Trophoblast cell (in vitro differentiated cells and primary cell): ENCODE results near the gene ACBD4.

Experiments
- DNase-seq, 2 donors: peaks; one replicate each; pipeline ENCODE4 v3.0.0-alpha.2; 2016
- H2AFZ ChIP-seq: 2 replicates; pipeline ENCODE4 v1.6.1; 2013; ENCODE audit warnings: low read length, moderate library complexity, mild to moderate bottlenecking; ENCODE audit not compliant: insufficient read depth, poor library complexity
- H2AK5ac ChIP-seq: 2 replicates; pipeline ENCODE4 v1.6.1; 2013; ENCODE audit warnings: mild to moderate bottlenecking, low read length
- H2BK120ac ChIP-seq: 2 replicates; pipeline ENCODE4 v1.6.1; 2013; ENCODE audit warnings: low read length, mild to moderate bottlenecking, moderate library complexity; ENCODE audit not compliant: insufficient read depth, poor library complexity
- H2BK12ac ChIP-seq: 2 replicates; pipeline ENCODE4 v1.6.1; 2013; ENCODE audit warnings: mild to moderate bottlenecking, low read length, moderate library complexity
- H2BK5ac ChIP-seq: 2 replicates; pipeline ENCODE4 v1.6.1; 2013; ENCODE audit warnings: low read length, low read depth, moderate library complexity, mild to moderate bottlenecking; ENCODE audit not compliant: poor library complexity
- H3K14ac ChIP-seq: 2 replicates; pipeline ENCODE4 v1.6.1; 2013; ENCODE audit warnings: mild to moderate bottlenecking, low read length
- H3K18ac ChIP-seq: 2 replicates; pipeline ENCODE4 v1.6.1; 2013; ENCODE audit warnings: mild to moderate bottlenecking, low read length
- H3K23ac ChIP-seq: 2 replicates; pipeline ENCODE4 v1.6.1; 2013; ENCODE audit warnings: low read length
- H3K27ac ChIP-seq: 2 replicates; pipeline ENCODE4 v1.5.1; 2013; ENCODE audit warnings: low read depth, mild to moderate bottlenecking, inconsistent platforms, low read length, moderate library complexity
- H3K27me3 ChIP-seq: 2 replicates; pipeline ENCODE4 v1.6.1; 2013; ENCODE audit warnings: inconsistent platforms, mild to moderate bottlenecking, low read length, moderate library complexity; ENCODE audit not compliant: insufficient read depth
- H3K36me3 ChIP-seq, 2 experiments: 1 replicate in 1 of 2; 2 replicates in 1 of 2; pipeline ENCODE4 v1.6.1; 2013; ENCODE audit warnings: low read length in 2 of 2, mild to moderate bottlenecking in 2 of 2, moderate library complexity in 1 of 2; ENCODE audit not compliant: insufficient read depth in 2 of 2, control insufficient read depth in 1 of 2
- H3K4ac ChIP-seq: 2 replicates; pipeline ENCODE4 v1.6.1; 2013; ENCODE audit warnings: low read depth, mild to moderate bottlenecking, low read length, moderate library complexity
- H3K4me1 ChIP-seq, 2 experiments: 1 replicate in 1 of 2; 2 replicates in 1 of 2; pipeline ENCODE4 v1.6.1; 2013; ENCODE audit warnings: low read length in 2 of 2, mild to moderate bottlenecking in 2 of 2, moderate library complexity in 1 of 2; ENCODE audit not compliant: insufficient read depth in 2 of 2, control insufficient read depth in 1 of 2
- H3K4me2 ChIP-seq: 2 replicates; pipeline ENCODE4 v1.6.1; 2013; ENCODE audit warnings: inconsistent platforms, mild to moderate bottlenecking, low read length, moderate library complexity
- H3K4me3 ChIP-seq: 2 replicates; pipeline ENCODE4 v1.5.1; 2013; ENCODE audit warnings: mild to moderate bottlenecking, low read depth, low read length, inconsistent platforms
- H3K79me1 ChIP-seq: one replicate; pipeline ENCODE4 v1.6.1; 2013; ENCODE audit warnings: low read length
- H3K79me2 ChIP-seq: 2 replicates; pipeline ENCODE4 v1.6.1; 2013; ENCODE audit warnings: low read length, mild to moderate bottlenecking; ENCODE audit not compliant: control insufficient read depth, insufficient read depth, poor library complexity
- H3K9ac ChIP-seq: 2 replicates; pipeline ENCODE4 v1.6.1; 2013; ENCODE audit warnings: mild to moderate bottlenecking, low read length
- H3K9me3 ChIP-seq: 2 replicates; pipeline ENCODE4 v1.6.1; 2013; ENCODE audit warnings: low read depth, mild to moderate bottlenecking, control low read depth, inconsistent platforms, low read length; ENCODE audit not compliant: insufficient read depth
- H4K12ac ChIP-seq: 2 replicates; pipeline ENCODE4 v1.6.1; 2013; ENCODE audit warnings: low read depth, mild to moderate bottlenecking, low read length, moderate library complexity
- H4K8ac ChIP-seq: 2 replicates; pipeline ENCODE4 v1.6.1; 2013; ENCODE audit warnings: low read depth, mild to moderate bottlenecking, low read length, moderate library complexity
- H4K91ac ChIP-seq: one replicate; pipeline ENCODE4 v1.6.1; 2013; ENCODE audit warnings: low read depth, mild to moderate bottlenecking, low read length, moderate library complexity
- WGBS: extraction: QIAGEN DNeasy Blood & Tissue Kit; methylation state at CpG from one replicate; pipeline ENCODE4 v1.1.7; 2013; ENCODE audit warnings: missing lambda C conversion rate; ENCODE audit not compliant: insufficient read length, insufficient coverage; ENCODE audit errors: extremely low coverage; 5-methylcytosine and 5-hydroxymethylcytosine counted together

Gene ACBD4

GRCh38 chr17:45108051-45108450 is 27.4 kb upstream of the ACBD4 start:
- no peaks in the 10 kb centered on the region for H3K27me3 ChIP-seq

GRCh38 chr17:45108595-45109521 is 26.6 kb upstream of the ACBD4 start:
- no peak overlapping the region for H3K14ac ChIP-seq
- H3K9ac ChIP-seq, result no peak overlapping the region
- H3K4me2 ChIP-seq, result no peak overlapping the region
- peaks cover 65 to 66% of the 10 kb centered on the region in 2 experiments for H3K36me3 ChIP-seq
- H3K27ac ChIP-seq, result no peak overlapping the region
- no peak overlapping the region for H2BK120ac ChIP-seq
- H3K4me3 ChIP-seq, result no peak overlapping the region
- DNase-seq, result no peak
- H2BK5ac ChIP-seq, result no peak overlapping the region
- no peaks in the 10 kb centered on the region for H3K79me2 ChIP-seq
- peaks cover 0 to 1% of the 10 kb centered on the region in 2 experiments for H3K4me1 ChIP-seq
- H3K4ac ChIP-seq, result no peak overlapping the region
- no peak overlapping the region for H3K23ac ChIP-seq
- no peaks in the 10 kb centered on the region for H3K27me3 ChIP-seq
- H4K8ac ChIP-seq, result no peak overlapping the region
- H2AK5ac ChIP-seq, result no peak overlapping the region
- H2AFZ ChIP-seq, result no peak overlapping the region
- no CpG with 5 or more reads among the region's 12 CpGs for WGBS
- H3K18ac ChIP-seq, result no peak overlapping the region
- no peak overlapping the region for H4K91ac ChIP-seq
- peaks cover 2% of the 10 kb centered on the region for H3K9me3 ChIP-seq
- no peak overlapping the region for H4K12ac ChIP-seq
- H2BK12ac ChIP-seq, result no peak overlapping the region
- no peaks in the 10 kb centered on the region for H3K79me1 ChIP-seq

More at GRCh38 chr17:45108051-45108450, 27.4 kb upstream of the ACBD4 start:
- Histone ChIP-seq H3K14ac (no peak overlapping the region), H3K36me3 (peaks cover 70 to 72% of the 10 kb centered on the region in 2 experiments), H3K79me2 (no peaks in the 10 kb centered on the region), H4K8ac (no peak overlapping the region), H3K9me3 (peaks cover 2% of the 10 kb centered on the region), H2BK5ac (no peak overlapping the region), H2AFZ (no peak overlapping the region), H4K12ac (no peak overlapping the region), H3K4me3 (no peak overlapping the region), H3K79me1 (peaks cover under 1% of the 10 kb centered on the region), H3K4ac (no peak overlapping the region), H3K4me2 (no peak overlapping the region), H3K23ac (no peak overlapping the region), H3K27ac (no peak overlapping the region), H3K18ac (no peak overlapping the region), H3K9ac (no peak overlapping the region), H3K4me1 (peaks cover 0 to 5% of the 10 kb centered on the region in 2 experiments), H4K91ac (no peak overlapping the region), H2AK5ac (no peak overlapping the region), H2BK12ac (no peak overlapping the region), H2BK120ac (no peak overlapping the region)
- WGBS, result no CpG with 5 or more reads among the region's 9 CpGs
- DNase-seq, result no peak

- H3K27ac ChIP-seq, result no peak overlapping the region
- peaks cover 2% of the 10 kb centered on the region for H3K9me3 ChIP-seq
- H2BK12ac ChIP-seq, result no peak overlapping the region
- H2AK5ac ChIP-seq, result no peak overlapping the region
- H3K36me3 ChIP-seq, result peaks cover 45 to 46% of the 10 kb centered on the region in 2 experiments
- no peak overlapping the region for H3K4me3 ChIP-seq
- no peak overlapping the region for H3K23ac ChIP-seq
- H3K18ac ChIP-seq, result no peak overlapping the region
- H3K79me1 ChIP-seq, result peaks cover 4% of the 10 kb centered on the region
- H3K14ac ChIP-seq, result no peak overlapping the region
- no peak overlapping the region for H4K91ac ChIP-seq
- no peak overlapping the region for H3K9ac ChIP-seq
- no peaks in the 10 kb centered on the region for H3K79me2 ChIP-seq
- H4K8ac ChIP-seq, result no peak overlapping the region
- no peak overlapping the region for H3K4ac ChIP-seq
- DNase-seq, result no peak
- H3K4me2 ChIP-seq, result no peak overlapping the region
- H3K4me1 ChIP-seq, result peaks cover 9 to 11% of the 10 kb centered on the region in 2 experiments
- H4K12ac ChIP-seq, result no peak overlapping the region
- no peak overlapping the region for H2AFZ ChIP-seq
- no peak overlapping the region for H2BK5ac ChIP-seq
- H3K27me3 ChIP-seq, result no peaks in the 10 kb centered on the region
- H2BK120ac ChIP-seq, result no peak overlapping the region
- no CpG with 5 or more reads among the region's 16 CpGs for WGBS
Observed at GRCh38 chr17:45110676-45111611, 24.5 kb upstream of the ACBD4 start.

DNA sequence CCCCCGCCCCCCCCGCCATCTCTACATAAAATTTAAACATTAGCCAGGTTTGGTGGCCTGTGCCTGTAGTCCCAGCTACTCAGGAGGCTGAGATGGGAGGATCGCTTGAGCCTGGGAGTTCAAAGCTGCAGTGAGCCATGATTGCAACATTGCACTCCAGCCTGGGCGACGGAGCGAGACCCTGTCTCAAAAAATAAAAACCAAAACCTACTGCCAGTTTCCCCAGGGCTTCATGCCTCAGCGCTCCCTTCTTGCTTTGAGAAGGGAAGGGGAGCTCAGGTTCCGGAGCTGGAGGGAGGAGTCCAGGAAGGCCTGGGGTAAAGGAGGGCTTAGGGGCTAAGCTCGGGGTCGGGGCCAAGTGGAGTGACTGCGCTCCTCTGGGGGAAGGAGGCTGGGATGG is 23.6 kb upstream of the ACBD4 start:
- no peak for DNase-seq
- H3K27ac ChIP-seq, result no peak overlapping the region
- no peak overlapping the region for H2BK120ac ChIP-seq
- H3K9me3 ChIP-seq, result peaks cover 2% of the 10 kb centered on the region
- no CpG with 5 or more reads among the region's 11 CpGs for WGBS
- no peak overlapping the region for H4K12ac ChIP-seq
- H2BK12ac ChIP-seq, result no peak overlapping the region
- no peak overlapping the region for H4K91ac ChIP-seq
- peaks cover 9 to 11% of the 10 kb centered on the region in 2 experiments for H3K4me1 ChIP-seq
- no peak overlapping the region for H2AFZ ChIP-seq
- no peak overlapping the region for H3K18ac ChIP-seq
- no peak overlapping the region for H4K8ac ChIP-seq
- H2AK5ac ChIP-seq, result no peak overlapping the region
- H2BK5ac ChIP-seq, result no peak overlapping the region
- H3K4ac ChIP-seq, result no peak overlapping the region
- no peak overlapping the region for H3K4me3 ChIP-seq
- H3K79me2 ChIP-seq, result no peaks in the 10 kb centered on the region
- peaks cover 4% of the 10 kb centered on the region for H3K79me1 ChIP-seq
- H3K27me3 ChIP-seq, result no peaks in the 10 kb centered on the region
- no peak overlapping the region for H3K23ac ChIP-seq
- H3K14ac ChIP-seq, result no peak overlapping the region
- peaks cover 37 to 39% of the 10 kb centered on the region in 2 experiments for H3K36me3 ChIP-seq
- H3K9ac ChIP-seq, result no peak overlapping the region
- H3K4me2 ChIP-seq, result no peak overlapping the region
